NB4 (cell line): ENCODE results near the gene SYT13.

Source experiments
- DNase-seq: peaks from one replicate; pipeline ENCODE4 v3.0.0; 2010; ENCODE audit warnings: low read depth
- H3K4me3 ChIP-seq: one replicate; pipeline ENCODE4 v1.5.1; 2011; ENCODE audit warnings: mild to moderate bottlenecking, low read depth, low read length, moderate library complexity
- CTCF ChIP-seq: IDR thresholded peaks from one replicate; pipeline ENCODE4 v1.5.1; 2012; ENCODE audit warnings: low read depth, low read length
- MAX ChIP-seq: IDR thresholded peaks from 2 replicates; pipeline ENCODE4 v1.6.1; 2011; ENCODE audit warnings: low read depth, low read length
- MYC ChIP-seq: IDR thresholded peaks from 2 replicates; pipeline ENCODE4 v1.6.1; 2011; ENCODE audit warnings: low read depth, low read length
- POLR2A ChIP-seq: IDR thresholded peaks from 2 replicates; pipeline ENCODE4 v1.6.1; 2011; ENCODE audit warnings: mild to moderate bottlenecking; ENCODE audit not compliant: insufficient read length; ENCODE audit errors: extremely low read depth

SYT13 gene

GRCh38 chr11:45316258-45316657 lies 30.1 kb upstream of the SYT13 start:
- TF ChIP-seq MYC, result no peak
- TF ChIP-seq CTCF, result no peak
- no peak for TF ChIP-seq POLR2A
- TF ChIP-seq MAX, result no peak

GRCh38 chr11:45314900-45315299 lies 28.8 kb upstream of the SYT13 start:
- no peak overlapping the region for H3K4me3 ChIP-seq
- DNase-seq, result no peak
- no peak for TF ChIP-seq MYC
- no peak for TF ChIP-seq POLR2A
- TF ChIP-seq CTCF, result no peak
- TF ChIP-seq MAX, result no peak

More at GRCh38 chr11:45316258-45316657, 30.1 kb upstream of the SYT13 start:
- H3K4me3 ChIP-seq, result no peak overlapping the region
- DNase-seq, result no peak

- DNase-seq, result no peak
- TF ChIP-seq MYC (no peak), CTCF (no peak), POLR2A (no peak), MAX (no peak)
- no peak overlapping the region for H3K4me3 ChIP-seq
These were observed 27.2 kb upstream of the SYT13 start for GRCh38 chr11:45313171-45313865.

GRCh38 chr11:45305874-45306623 lies 19.9 kb upstream of the SYT13 start:
- no peak for DNase-seq
- no peak overlapping the region for H3K4me3 ChIP-seq
- TF ChIP-seq CTCF (no peak), POLR2A (no peak), MAX (no peak), MYC (no peak)

- no peak for DNase-seq
- H3K4me3 ChIP-seq, result no peak overlapping the region
- no peak for TF ChIP-seq POLR2A
- no peak for TF ChIP-seq MAX
- no peak for TF ChIP-seq CTCF
- no peak for TF ChIP-seq MYC
These were observed 18.8 kb upstream of the SYT13 start for GRCh38 chr11:45304992-45305335.
